Left lung (tissue), 10 donors: ENCODE results near the gene ZDHHC5. TPM values are rescaled to one million over a fixed set of nuclear protein-coding genes. Genes with fewer than 3 reads are reported as not detected.

Experiments
- ATAC-seq: fragments of 200-7000 bp; cut with Tn5 transposase; one replicate; pipeline ENCODE4 v1.9.1; 2020; ENCODE audit warnings: moderate library complexity
- DNase-seq, 4 donors: peaks; one replicate each; pipeline ENCODE4 v3.0.0-alpha.2; 2013 to 2020
- H3K27ac ChIP-seq, 2 donors: fragments of 200-600 bp; sonication (generic) in 1 of 2; one replicate each; pipeline versions ENCODE4 v1.5.0 to v1.8.0; 2020 to 2021
- H3K27me3 ChIP-seq, 2 donors: fragments of 200-600 bp; sonication (generic) in 1 of 2; one replicate each; pipeline versions ENCODE4 v1.5.0 to v1.8.0; 2020 to 2021
- H3K36me3 ChIP-seq, 2 donors: fragments of 200-600 bp; sonication (generic) in 1 of 2; one replicate each; pipeline versions ENCODE4 v1.5.0 to v1.8.0; 2020 to 2021
- H3K4me1 ChIP-seq, 2 donors: fragments of 200-600 bp; one replicate each; pipeline ENCODE4 v1.8.0; 2021
- H3K4me3 ChIP-seq, 2 donors: fragments of 200-600 bp; sonication (generic) in 1 of 2; one replicate each; pipeline versions ENCODE4 v1.5.0 to v1.8.0; 2020 to 2021; ENCODE audit warnings: mild to moderate bottlenecking in 1 of 2
- H3K9me3 ChIP-seq, 2 donors: fragments of 200-600 bp; sonication (generic) in 1 of 2; one replicate each; pipeline versions ENCODE4 v1.5.0 to v1.8.0; 2020 to 2021
- intact Hi-C, 2 donors: fragments of 100-400 bp; cut with DNase I; formaldehyde crosslinking; loops; one replicate each; pipeline versions ENCODE4 v1.11.2 to v1.14.2; 2022
- polyA plus RNA-seq, 6 donors: library from polyadenylated mRNA; unstranded; fragments of 120-200 nt; gene quantifications; one replicate each; pipeline ENCODE4 v1.2.1, GENCODE V29; 2013; ENCODE audit not compliant: insufficient read length in 6 of 6
- total RNA-seq, 2 donors: library from RNA; stranded (reverse); fragmentation: NEBNext Ultra II Directional; extraction: Animal tissue kit (Norgen Biotek cat#: 25700); gene quantifications; one replicate each; pipeline ENCODE4 v1.2.1, GENCODE V29; 2021
- TF ChIP-seq, protein P1 (sequence below), 2 donors: fragments of 200-600 bp; sonication (generic) in 1 of 2; IDR thresholded peaks; one replicate each; pipeline versions ENCODE4 v1.5.0 to v1.8.0; 2021; ENCODE audit warnings: antibody characterized with exemption in 2 of 2
- donor health status: DM: no; HTN: yes; CAD: no.
- donor health status: DM: no; HTN: no; CAD: no.

The ZDHHC5 gene
- total and polyA plus RNA-seq, 8 donors, result 37.5 to 83.6 (median 43.9) TPM

DNA sequence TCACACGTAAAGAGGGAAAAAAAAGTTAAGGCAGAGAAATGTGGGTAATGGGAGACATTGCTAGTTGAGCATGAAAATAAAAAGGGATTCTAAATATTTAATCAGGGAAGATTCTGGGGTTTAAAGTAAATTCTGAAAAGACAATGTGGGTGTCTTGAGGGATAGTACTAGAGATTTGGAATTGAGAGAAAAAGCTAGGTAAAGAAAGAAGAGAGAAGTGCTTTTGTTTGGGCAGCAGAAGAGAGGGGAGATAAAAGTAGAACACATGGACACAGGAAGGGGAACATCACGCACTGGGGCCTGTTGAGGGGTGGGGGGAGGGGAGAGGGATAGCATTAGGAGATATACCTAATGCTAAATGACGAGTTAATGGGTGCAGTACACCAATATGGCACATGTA, 14.8 kb upstream of the ZDHHC5 start:
- no peak overlapping the region for H3K4me3 ChIP-seq
- peak overlapping the region in 1 of 2 donors; percentile 1 for H3K27ac ChIP-seq
- DNase-seq (no peak), ATAC-seq (no peak)
- no peaks in the 10 kb centered on the region for H3K9me3 ChIP-seq
- H3K36me3 ChIP-seq, result no peaks in the 10 kb centered on the region
- H3K27me3 ChIP-seq, result peaks cover 5 to 36% of the 10 kb centered on the region in 2 donors
- TF ChIP-seq, protein P1, sequence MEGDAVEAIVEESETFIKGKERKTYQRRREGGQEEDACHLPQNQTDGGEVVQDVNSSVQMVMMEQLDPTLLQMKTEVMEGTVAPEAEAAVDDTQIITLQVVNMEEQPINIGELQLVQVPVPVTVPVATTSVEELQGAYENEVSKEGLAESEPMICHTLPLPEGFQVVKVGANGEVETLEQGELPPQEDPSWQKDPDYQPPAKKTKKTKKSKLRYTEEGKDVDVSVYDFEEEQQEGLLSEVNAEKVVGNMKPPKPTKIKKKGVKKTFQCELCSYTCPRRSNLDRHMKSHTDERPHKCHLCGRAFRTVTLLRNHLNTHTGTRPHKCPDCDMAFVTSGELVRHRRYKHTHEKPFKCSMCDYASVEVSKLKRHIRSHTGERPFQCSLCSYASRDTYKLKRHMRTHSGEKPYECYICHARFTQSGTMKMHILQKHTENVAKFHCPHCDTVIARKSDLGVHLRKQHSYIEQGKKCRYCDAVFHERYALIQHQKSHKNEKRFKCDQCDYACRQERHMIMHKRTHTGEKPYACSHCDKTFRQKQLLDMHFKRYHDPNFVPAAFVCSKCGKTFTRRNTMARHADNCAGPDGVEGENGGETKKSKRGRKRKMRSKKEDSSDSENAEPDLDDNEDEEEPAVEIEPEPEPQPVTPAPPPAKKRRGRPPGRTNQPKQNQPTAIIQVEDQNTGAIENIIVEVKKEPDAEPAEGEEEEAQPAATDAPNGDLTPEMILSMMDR (IDR thresholded peaks at IDR 0.05), result no peak
- intact Hi-C loops, result no loop called here
- H3K4me1 ChIP-seq, result peaks cover 4 to 32% of the 10 kb centered on the region in 2 donors

DNA sequence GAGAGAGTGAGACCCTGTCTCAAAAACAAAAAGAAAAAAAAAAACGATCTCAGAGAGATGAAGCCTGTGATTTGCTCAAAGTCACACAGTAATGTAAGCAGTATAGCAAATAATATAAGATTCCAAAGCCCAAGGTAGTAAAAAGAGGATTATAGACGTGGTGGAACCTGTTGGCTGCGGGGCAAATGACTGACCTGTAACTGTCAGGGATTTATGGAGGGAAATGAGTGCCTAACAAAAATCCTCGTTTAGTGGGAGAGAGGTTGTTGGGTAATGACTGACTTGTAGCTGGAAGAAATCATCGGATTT, 11.1 kb upstream of the ZDHHC5 start:
- ATAC-seq (no peak), DNase-seq (no peak)
- TF ChIP-seq, protein P1 (IDR thresholded peaks at IDR 0.05), result no peak
- intact Hi-C loops, result no loop called here
- Histone ChIP-seq H3K27me3 (peaks cover 0 to 6% of the 10 kb centered on the region in 2 donors), H3K4me3 (peak overlapping the region; percentile 59 to 78), H3K9me3 (no peaks in the 10 kb centered on the region), H3K4me1 (peaks cover 7 to 30% of the 10 kb centered on the region in 2 donors), H3K27ac (peak overlapping the region; percentile 83 to 88), H3K36me3 (peaks cover 0 to 28% of the 10 kb centered on the region in 2 donors)

DNA sequence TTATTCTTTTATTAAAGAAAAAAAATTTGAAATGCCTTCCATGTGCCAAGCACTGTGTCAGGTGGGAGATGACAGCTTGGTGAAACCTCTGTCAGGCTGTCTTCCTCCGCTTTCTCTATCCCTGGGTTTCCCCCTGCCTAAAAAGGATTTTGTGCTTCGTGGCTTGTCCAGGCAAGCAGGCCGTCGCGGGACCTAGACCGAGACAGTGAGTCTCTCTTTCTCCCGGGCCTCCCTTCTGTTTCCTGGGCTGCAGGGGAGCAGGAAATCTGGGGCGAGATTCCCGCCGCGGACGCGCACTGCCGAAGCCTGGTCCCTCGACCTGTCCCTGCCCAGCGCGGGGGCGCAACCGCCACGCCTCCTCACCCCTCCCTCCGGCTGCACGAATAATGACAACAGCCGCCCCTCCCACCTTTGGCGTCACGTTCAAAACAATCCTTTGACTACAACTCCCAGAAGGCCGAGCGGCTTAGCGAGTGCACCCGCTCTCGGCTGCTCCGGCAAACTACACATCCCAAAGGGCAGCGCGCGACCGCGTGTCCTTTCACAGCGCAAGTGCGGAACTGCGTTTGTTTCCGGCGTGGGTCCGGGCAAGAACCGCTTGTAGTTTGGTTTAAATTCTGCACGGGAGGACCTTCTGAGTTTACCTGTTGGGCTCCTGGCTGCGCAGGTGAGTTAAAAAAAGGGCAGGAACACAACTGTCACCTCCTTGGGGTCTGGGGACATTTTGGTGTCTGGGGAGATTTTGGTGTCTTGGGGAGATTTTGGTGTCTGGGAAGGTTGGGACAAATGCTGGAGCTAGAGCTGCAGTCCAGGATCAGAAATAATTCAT, 10.5 kb upstream of the ZDHHC5 start, which contains the start of gene CLP1:
TSS of gene CLP1 (plus strand) at position 569 of the 829 bp plus-strand sequence. CDS start 1,715 bp downstream, outside the sequence.
- peak within 1 kb of the TSS; percentile 59 to 78 for H3K4me3 ChIP-seq
- peaks cover 0 to 34% of the 10 kb centered on the region in 2 donors for H3K36me3 ChIP-seq
- H3K27ac ChIP-seq, result peak within 1 kb of the TSS; percentile 83 to 88
- intact Hi-C loops, result no loop called here
- DNase-seq (peak; percentile 99 to 100 (median 99)), ATAC-seq (peak; percentile 99)
- no peaks in the 10 kb centered on the region for H3K9me3 ChIP-seq
- H3K27me3 ChIP-seq, result peaks cover 0 to 3% of the 10 kb centered on the region in 2 donors
- TF ChIP-seq, protein P1 (IDR thresholded peaks at IDR 0.05), result no peak
- H3K4me1 ChIP-seq, result peaks cover 7 to 28% of the 10 kb centered on the region in 2 donors

DNA sequence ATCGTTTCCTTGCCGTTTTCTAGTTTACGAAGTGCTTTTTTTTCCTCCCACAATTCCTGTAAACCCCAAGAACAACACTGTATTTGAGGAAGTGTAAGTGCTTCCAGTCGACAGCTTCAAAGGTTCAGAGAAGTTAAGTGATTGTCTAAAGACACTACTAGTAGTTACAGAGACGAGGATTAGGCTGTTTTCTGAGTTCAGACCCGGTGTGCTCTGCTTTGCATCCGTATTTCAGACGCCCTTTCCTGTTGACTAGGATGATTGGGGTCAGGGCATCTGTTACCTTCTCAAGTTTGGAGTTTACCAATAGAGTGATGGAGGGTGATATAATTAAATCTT, 9.9 kb upstream of the ZDHHC5 start:
- TF ChIP-seq, protein P1 (IDR thresholded peaks at IDR 0.05), result no peak
- Histone ChIP-seq H3K36me3 (peaks cover 0 to 37% of the 10 kb centered on the region in 2 donors), H3K9me3 (no peaks in the 10 kb centered on the region), H3K4me1 (peaks cover 7 to 23% of the 10 kb centered on the region in 2 donors), H3K27me3 (peaks cover 0 to 3% of the 10 kb centered on the region in 2 donors), H3K27ac (peak overlapping the region in 1 of 2 donors; percentile 83), H3K4me3 (peak overlapping the region; percentile 59 to 78)
- no peak for ATAC-seq
- intact Hi-C loops, result no loop called here
- no peak for DNase-seq

DNA sequence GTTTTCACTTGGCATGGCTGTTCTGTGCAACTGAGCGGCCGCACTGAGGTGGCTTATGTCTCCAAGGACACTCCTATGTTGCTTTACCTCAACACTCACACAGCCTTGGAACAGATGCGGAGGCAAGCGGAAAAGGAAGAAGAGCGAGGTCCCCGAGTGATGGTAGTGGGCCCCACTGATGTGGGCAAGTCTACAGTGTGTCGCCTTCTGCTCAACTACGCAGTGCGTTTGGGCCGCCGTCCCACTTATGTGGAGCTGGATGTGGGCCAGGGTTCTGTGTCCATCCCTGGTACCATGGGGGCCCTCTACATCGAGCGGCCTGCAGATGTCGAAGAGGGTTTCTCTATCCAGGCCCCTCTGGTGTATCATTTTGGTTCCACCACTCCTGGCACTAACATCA, 8.2 kb upstream of the ZDHHC5 start:
- Histone ChIP-seq H3K4me1 (peaks cover 7 to 22% of the 10 kb centered on the region in 2 donors), H3K4me3 (no peak overlapping the region), H3K36me3 (peaks cover 0 to 37% of the 10 kb centered on the region in 2 donors), H3K27ac (no peak overlapping the region), H3K27me3 (no peaks in the 10 kb centered on the region), H3K9me3 (no peaks in the 10 kb centered on the region)
- DNase-seq (no peak), ATAC-seq (no peak)
- intact Hi-C loops, result no loop called here
- TF ChIP-seq, protein P1 (IDR thresholded peaks at IDR 0.05), result no peak
